RWPE1 (cell line): ENCODE data around the gene SPAG4.

Experiments used
- CTCF ChIA-PET: fragments of 350-600 bp; sonication (Branson Sonifier 250); formaldehyde crosslinking; extraction: SDS; loops from one replicate; lab custom pipeline; 2021; lab: Yijun Ruan, JAX
- POLR2A ChIA-PET: fragments of 400-600 bp; formaldehyde crosslinking; extraction: SDS; loops from one replicate; lab custom pipeline; 2020; ENCODE audit warnings: antibody characterized with exemption; ENCODE audit not compliant: low non-redundant PET; lab: Yijun Ruan, JAX
- DNase-seq: peaks from one replicate; pipeline ENCODE4 v3.0.0; 2012; ENCODE audit warnings: low spot score
- H3K27ac ChIP-seq: fragments of 450-650 bp; 2 replicates; pipeline ENCODE4 v1.5.1; 2017
- CTCF ChIP-seq: fragments of 450-650 bp; conservative IDR thresholded peaks from 2 replicates; pipeline ENCODE4 v1.5.1; 2017; ENCODE audit warnings: low read depth, mild to moderate bottlenecking

Gene SPAG4

GRCh38 chr20:35578469-35578868 lies 37.2 kb upstream of the SPAG4 start:
- H3K27ac ChIP-seq = no peak overlapping the region
- no peak for DNase-seq
- ChIA-PET POLR2A (no interaction called here), CTCF (interaction anchor here (0.8 to 1.0 kb wide), 2 partner anchors 17 to 376 kb away, joined by 3 read pairs; no protein-coding TSS in a partner anchor)
- no peak for TF ChIP-seq CTCF

GRCh38 chr20:35579196-35579595 lies 36.4 kb upstream of the SPAG4 start:
- no peak for TF ChIP-seq CTCF
- DNase-seq = no peak
- H3K27ac ChIP-seq = no peak overlapping the region
- CTCF ChIA-PET = interaction anchor here (0.8 to 1.0 kb wide), 3 partner anchors 16 to 375 kb away, joined by 3 read pairs; no protein-coding TSS in a partner anchor
- POLR2A ChIA-PET = no interaction called here

- TF ChIP-seq CTCF = no peak
- no peak overlapping the region for H3K27ac ChIP-seq
- ChIA-PET POLR2A (no interaction called here), CTCF (interaction anchor here (0.5 to 0.6 kb wide), 2 partner anchors 497 to 965 kb away, joined by 3 read pairs; no protein-coding TSS in a partner anchor)
- DNase-seq = no peak
Observed at GRCh38 chr20:35582131-35582530, 33.5 kb upstream of the SPAG4 start.

GRCh38 chr20:35582741-35583404 lies 32.8 kb upstream of the SPAG4 start:
- CTCF ChIA-PET = interaction anchor here (0.5 to 0.6 kb wide), 2 partner anchors 103 to 966 kb away, joined by 3 to 5 read pairs; no protein-coding TSS in a partner anchor
- POLR2A ChIA-PET = no interaction called here
- H3K27ac ChIP-seq = no peak overlapping the region
- no peak for TF ChIP-seq CTCF
- no peak for DNase-seq

GRCh38 chr20:35583636-35584560 lies 31.7 kb upstream of the SPAG4 start:
- DNase-seq = no peak
- no peak overlapping the region for H3K27ac ChIP-seq
- TF ChIP-seq CTCF = no peak
- POLR2A ChIA-PET = no interaction called here
- CTCF ChIA-PET = interaction anchor here (0.6 to 1.1 kb wide), 2 partner anchors 33 to 102 kb away, joined by 3 to 5 read pairs; no protein-coding TSS in a partner anchor
